Effector memory CD4-positive, alpha-beta T cell (primary cell): ENCODE results near the gene OR2M2.

Source experiments
- DNase-seq, 3 donors: peaks; one replicate each; pipeline ENCODE4 v3.0.0-alpha.2; 2020
- H3K27ac ChIP-seq: 2 replicates; pipeline ENCODE4 v1.7.0; 2013; ENCODE audit warnings: mild to moderate bottlenecking, low read length, moderate library complexity; ENCODE audit not compliant: insufficient read depth, poor library complexity, severe bottlenecking
- H3K27me3 ChIP-seq: replicated peaks from 2 replicates; pipeline ENCODE4 v1.7.0; 2013; ENCODE audit warnings: mild to moderate bottlenecking, low read length; ENCODE audit not compliant: insufficient read depth, control insufficient read depth, poor library complexity, severe bottlenecking
- H3K36me3 ChIP-seq: 2 replicates; pipeline ENCODE4 v1.7.0; 2013; ENCODE audit warnings: mild to moderate bottlenecking, low read length, moderate library complexity; ENCODE audit not compliant: control insufficient read depth, insufficient read depth
- H3K4me1 ChIP-seq: 2 replicates; pipeline ENCODE4 v1.7.0; 2013; ENCODE audit warnings: low read length, mild to moderate bottlenecking; ENCODE audit not compliant: control insufficient read depth, insufficient read depth, poor library complexity, severe bottlenecking
- H3K4me3 ChIP-seq: 2 replicates; pipeline ENCODE4 v1.7.0; 2013; ENCODE audit warnings: low read length, low read depth, mild to moderate bottlenecking; ENCODE audit not compliant: insufficient read depth, poor library complexity, severe bottlenecking
- H3K9me3 ChIP-seq: 2 replicates; pipeline ENCODE4 v1.7.0; 2013; ENCODE audit warnings: mild to moderate bottlenecking, low read length, moderate library complexity; ENCODE audit not compliant: control insufficient read depth
- total RNA-seq, 3 donors: gene quantifications; one replicate each; lab custom pipeline; 2026; lab: John Stamatoyannopoulos, UW

Gene OR2M2
- total RNA-seq, result 0 reads per million in 3 donors

- Histone ChIP-seq H3K4me1 (no peaks in the 10 kb centered on the region), H3K27ac (no peak within 1 kb of the TSS), H3K9me3 (no peaks in the 10 kb centered on the region), H3K4me3 (no peak within 1 kb of the TSS), H3K27me3 (no peaks in the 10 kb centered on the region), H3K36me3 (no peaks in the 10 kb centered on the region)
- DNase-seq, result no peak
Measured at GRCh38 chr1:248174521-248174920, at the start of gene OR2M2. Gene OR2M2, plus strand, starts transcription at chr1:248174821. Its CDS starts 5,165 bp downstream, at chr1:248179986.

GRCh38 chr1:248127653-248128052 is 47.0 kb upstream of the OR2M2 start:
- Histone ChIP-seq H3K27ac (no peak overlapping the region), H3K9me3 (no peaks in the 10 kb centered on the region), H3K36me3 (no peaks in the 10 kb centered on the region), H3K4me3 (no peak overlapping the region), H3K27me3 (no peaks in the 10 kb centered on the region), H3K4me1 (no peaks in the 10 kb centered on the region)
- DNase-seq, result no peak

- H3K4me3 ChIP-seq, result no peak overlapping the region
- no peaks in the 10 kb centered on the region for H3K9me3 ChIP-seq
- no peak for DNase-seq
- no peaks in the 10 kb centered on the region for H3K36me3 ChIP-seq
- H3K27ac ChIP-seq, result no peak overlapping the region
- H3K27me3 ChIP-seq, result no peaks in the 10 kb centered on the region
- no peaks in the 10 kb centered on the region for H3K4me1 ChIP-seq
Measured at GRCh38 chr1:248136811-248137210, 37.8 kb upstream of the OR2M2 start.

- no peak overlapping the region for H3K4me3 ChIP-seq
- H3K4me1 ChIP-seq, result no peaks in the 10 kb centered on the region
- no peak overlapping the region for H3K27ac ChIP-seq
- no peaks in the 10 kb centered on the region for H3K27me3 ChIP-seq
- no peaks in the 10 kb centered on the region for H3K9me3 ChIP-seq
- DNase-seq, result no peak
- H3K36me3 ChIP-seq, result no peaks in the 10 kb centered on the region
Measured at GRCh38 chr1:248140846-248141245, 33.8 kb upstream of the OR2M2 start.

- DNase-seq, result no peak
- Histone ChIP-seq H3K4me1 (no peaks in the 10 kb centered on the region), H3K4me3 (no peak overlapping the region), H3K36me3 (no peaks in the 10 kb centered on the region), H3K27me3 (no peaks in the 10 kb centered on the region), H3K9me3 (no peaks in the 10 kb centered on the region), H3K27ac (no peak overlapping the region)
Measured at GRCh38 chr1:248143311-248143710, 31.3 kb upstream of the OR2M2 start.

- H3K4me1 ChIP-seq, result no peaks in the 10 kb centered on the region
- no peaks in the 10 kb centered on the region for H3K9me3 ChIP-seq
- DNase-seq, result no peak
- no peaks in the 10 kb centered on the region for H3K27me3 ChIP-seq
- no peak within 1 kb of the TSS for H3K27ac ChIP-seq
- H3K4me3 ChIP-seq, result no peak within 1 kb of the TSS
- no peaks in the 10 kb centered on the region for H3K36me3 ChIP-seq
Measured at GRCh38 chr1:248144513-248145198, 30.0 kb upstream of the OR2M2 start, which contains the start of gene OR2M5. Gene OR2M5, plus strand, starts transcription at chr1:248145148. Its CDS starts 0 bp downstream, at chr1:248145148.

- no peak for DNase-seq
- Histone ChIP-seq H3K4me3 (no peak overlapping the region), H3K9me3 (no peaks in the 10 kb centered on the region), H3K4me1 (no peaks in the 10 kb centered on the region), H3K27ac (no peak overlapping the region), H3K27me3 (no peaks in the 10 kb centered on the region), H3K36me3 (no peaks in the 10 kb centered on the region)
Measured at GRCh38 chr1:248152056-248152827, 22.4 kb upstream of the OR2M2 start.

GRCh38 chr1:248155927-248156326 is 18.7 kb upstream of the OR2M2 start:
- H3K36me3 ChIP-seq, result no peaks in the 10 kb centered on the region
- no peaks in the 10 kb centered on the region for H3K27me3 ChIP-seq
- DNase-seq, result no peak
- no peaks in the 10 kb centered on the region for H3K4me1 ChIP-seq
- no peaks in the 10 kb centered on the region for H3K9me3 ChIP-seq
- H3K27ac ChIP-seq, result no peak overlapping the region
- no peak overlapping the region for H3K4me3 ChIP-seq

GRCh38 chr1:248158758-248159157 is 15.9 kb upstream of the OR2M2 start:
- Histone ChIP-seq H3K27ac (no peak overlapping the region), H3K27me3 (no peaks in the 10 kb centered on the region), H3K4me1 (no peaks in the 10 kb centered on the region), H3K36me3 (no peaks in the 10 kb centered on the region), H3K9me3 (no peaks in the 10 kb centered on the region), H3K4me3 (no peak overlapping the region)
- DNase-seq, result no peak

GRCh38 chr1:248164031-248164430 is 10.6 kb upstream of the OR2M2 start:
- DNase-seq, result no peak

More at GRCh38 chr1:248164031-248164430, 10.6 kb upstream of the OR2M2 start:
- H3K4me3 ChIP-seq, result no peak overlapping the region
- H3K27me3 ChIP-seq, result no peaks in the 10 kb centered on the region
- no peaks in the 10 kb centered on the region for H3K9me3 ChIP-seq
- no peaks in the 10 kb centered on the region for H3K4me1 ChIP-seq
- H3K27ac ChIP-seq, result no peak overlapping the region
- no peaks in the 10 kb centered on the region for H3K36me3 ChIP-seq
